CD4-positive, alpha-beta memory T cell (primary cell): ENCODE data around the gene TTLL11. TPM values are rescaled to one million over a fixed set of nuclear protein-coding genes. Genes with fewer than 3 reads are reported as not detected.

Experiments
- CTCF ChIA-PET: fragments of 350-600 bp; sonication (Branson Sonifier 250); formaldehyde crosslinking; loops from one replicate; lab custom pipeline; 2021; ENCODE audit warnings: inconsistent platforms; ENCODE audit not compliant: partially characterized antibody; lab: Charles Lee
- POLR2A ChIA-PET: fragments of 350-600 bp; sonication (Branson Sonifier 250); formaldehyde crosslinking; loops from one replicate; lab custom pipeline; 2021; ENCODE audit not compliant: partially characterized antibody; lab: Charles Lee
- DNase-seq, 5 donors: peaks; one replicate each; pipeline versions ENCODE4 v3.0.0 to v3.0.0-alpha.2; 2020 to 2022; ENCODE audit warnings: mixed read lengths in 1 of 5
- H3K27ac ChIP-seq: one replicate; pipeline ENCODE4 v1.7.0; 2013; ENCODE audit warnings: low read depth, low read length
- H3K27me3 ChIP-seq: 2 replicates; pipeline ENCODE4 v1.7.0; 2013; ENCODE audit warnings: mild to moderate bottlenecking, low read length, moderate library complexity; ENCODE audit not compliant: insufficient read depth
- H3K36me3 ChIP-seq: 2 replicates; pipeline ENCODE4 v1.7.0; 2013; ENCODE audit warnings: mild to moderate bottlenecking, low read length, moderate library complexity; ENCODE audit not compliant: insufficient read depth
- H3K4me1 ChIP-seq: 2 replicates; pipeline ENCODE4 v1.7.0; 2013; ENCODE audit warnings: mild to moderate bottlenecking, low read length, moderate library complexity; ENCODE audit not compliant: insufficient read depth
- H3K4me3 ChIP-seq, 2 donors: one replicate each; pipeline ENCODE4 v1.7.0; 2013; ENCODE audit warnings: low read length in 2 of 2, mild to moderate bottlenecking in 1 of 2
- H3K9me3 ChIP-seq, 2 donors: one replicate each; pipeline ENCODE4 v1.7.0; 2013; ENCODE audit warnings: low read length in 2 of 2, control low read depth in 1 of 2; ENCODE audit not compliant: control insufficient read depth in 1 of 2
- H3K27ac Mint-ChIP-seq, 7 donors: one replicate each; pipeline ENCODE4 v1.8.0; 2020 to 2021; ENCODE audit warnings: mixed read lengths in 7 of 7, mild to moderate bottlenecking in 6 of 7, inconsistent platforms in 3 of 7, moderate library complexity in 3 of 7
- H3K27me3 Mint-ChIP-seq, 2 donors: one replicate each; pipeline ENCODE4 v1.8.0; 2020 to 2021; ENCODE audit warnings: mixed read lengths in 2 of 2
- H3K36me3 Mint-ChIP-seq, 2 donors: one replicate each; pipeline ENCODE4 v1.8.0; 2020 to 2021; ENCODE audit warnings: mixed read lengths in 2 of 2, inconsistent platforms in 1 of 2, mild to moderate bottlenecking in 1 of 2
- H3K4me1 Mint-ChIP-seq, 4 donors: one replicate each; pipeline ENCODE4 v1.8.0; 2020 to 2021; ENCODE audit warnings: mixed read lengths in 4 of 4, mild to moderate bottlenecking in 1 of 4
- H3K4me3 Mint-ChIP-seq, 8 donors: one replicate each; pipeline ENCODE4 v1.8.0; 2020 to 2021; ENCODE audit warnings: mixed read lengths in 8 of 8, mild to moderate bottlenecking in 7 of 8, moderate library complexity in 6 of 8, inconsistent platforms in 3 of 8
- H3K9me3 Mint-ChIP-seq, 8 donors: one replicate each; pipeline ENCODE4 v1.8.0; 2020 to 2021; ENCODE audit warnings: mixed read lengths in 8 of 8, mild to moderate bottlenecking in 5 of 8, inconsistent platforms in 3 of 8, moderate library complexity in 1 of 8
- intact Hi-C: fragments of 100-400 bp; cut with micrococcal nuclease; formaldehyde crosslinking; loops from one replicate; pipeline ENCODE4 v1.15.1; 2023
- polyA plus RNA-seq, 2 donors: library from polyadenylated mRNA; unstranded; fragments of 300-500 nt; fragmentation: Illumina TruSeq; gene quantifications; one replicate each; pipeline ENCODE4 v1.2.3, GENCODE V29; 2021
- total RNA-seq, 2 experiments: library from RNA; stranded (reverse); gene quantifications; one replicate each; pipeline ENCODE4 v1.2.3, GENCODE V29; 2021

TTLL11 gene
- total and polyA plus RNA-seq, 4 experiments from 2014 or later: 2.7 to 7.8 (median 3.1) TPM

- no peaks in the 10 kb centered on the region for H3K36me3 ChIP-seq
- no peak overlapping the region for H3K27ac ChIP-seq
- Mint-ChIP-seq H3K36me3 (no peaks in the 10 kb centered on the region), H3K4me3 (no peak overlapping the region), H3K27ac (peak overlapping the region in 1 of 7 donors; percentile 1), H3K4me1 (peaks cover 0 to 5% (median 2%) of the 10 kb centered on the region in 4 donors), H3K27me3 (peaks cover 15 to 21% of the 10 kb centered on the region in 2 donors), H3K9me3 (peaks cover 0 to 2% (median 0%) of the 10 kb centered on the region in 8 donors)
- ChIA-PET CTCF (no interaction called here), POLR2A (no interaction called here)
- H3K9me3 ChIP-seq: no peaks in the 10 kb centered on the region
- H3K4me1 ChIP-seq: no peaks in the 10 kb centered on the region
- H3K27me3 ChIP-seq: no peaks in the 10 kb centered on the region
- intact Hi-C loops: no loop called here
- no peak overlapping the region for H3K4me3 ChIP-seq
- DNase-seq: no peak
Measured at GRCh38 chr9:121786543-121786948, 306.6 kb downstream of the TTLL11 start.

GRCh38 chr9:121785673-121786542, 307.2 kb downstream of the TTLL11 start:
- H3K4me1 ChIP-seq: no peaks in the 10 kb centered on the region
- Mint-ChIP-seq H3K27me3 (peaks cover 17 to 20% of the 10 kb centered on the region in 2 donors), H3K9me3 (peaks cover 0 to 2% (median 0%) of the 10 kb centered on the region in 8 donors), H3K4me3 (no peak overlapping the region), H3K27ac (no peak overlapping the region), H3K4me1 (peaks cover 0 to 5% (median 2%) of the 10 kb centered on the region in 4 donors), H3K36me3 (no peaks in the 10 kb centered on the region)
- no peaks in the 10 kb centered on the region for H3K9me3 ChIP-seq
- no peaks in the 10 kb centered on the region for H3K27me3 ChIP-seq
- H3K36me3 ChIP-seq: no peaks in the 10 kb centered on the region
- DNase-seq: no peak
- CTCF ChIA-PET: no interaction called here
- intact Hi-C loops: no loop called here
- no peak overlapping the region for H3K27ac ChIP-seq
- POLR2A ChIA-PET: no interaction called here
- H3K4me3 ChIP-seq: no peak overlapping the region

GRCh38 chr9:121784731-121785411, 308.2 kb downstream of the TTLL11 start:
- Histone ChIP-seq H3K27me3 (no peaks in the 10 kb centered on the region), H3K9me3 (no peaks in the 10 kb centered on the region), H3K27ac (no peak overlapping the region), H3K36me3 (no peaks in the 10 kb centered on the region), H3K4me3 (no peak overlapping the region), H3K4me1 (no peaks in the 10 kb centered on the region)
- peaks cover 0 to 5% (median 2%) of the 10 kb centered on the region in 4 donors for H3K4me1 Mint-ChIP-seq
- ChIA-PET POLR2A (no interaction called here), CTCF (no interaction called here)
- H3K27me3 Mint-ChIP-seq: peaks cover 19 to 22% of the 10 kb centered on the region in 2 donors
- H3K4me3 Mint-ChIP-seq: peak overlapping the region in 1 of 8 donors; percentile 32
- H3K27ac Mint-ChIP-seq: no peak overlapping the region
- intact Hi-C loops: no loop called here
- H3K9me3 Mint-ChIP-seq: peaks cover 0 to 3% (median 0%) of the 10 kb centered on the region in 8 donors
- H3K36me3 Mint-ChIP-seq: no peaks in the 10 kb centered on the region
- DNase-seq: no peak

- Histone ChIP-seq H3K4me3 (no peak overlapping the region), H3K27ac (no peak overlapping the region), H3K27me3 (no peaks in the 10 kb centered on the region), H3K4me1 (no peaks in the 10 kb centered on the region), H3K36me3 (no peaks in the 10 kb centered on the region), H3K9me3 (no peaks in the 10 kb centered on the region)
- DNase-seq: no peak
- Mint-ChIP-seq H3K4me3 (no peak overlapping the region), H3K4me1 (peaks cover 0 to 5% (median 2%) of the 10 kb centered on the region in 4 donors), H3K27me3 (peaks cover 17% of the 10 kb centered on the region in 2 donors), H3K27ac (no peak overlapping the region), H3K36me3 (no peaks in the 10 kb centered on the region), H3K9me3 (peaks cover 0 to 7% (median 2%) of the 10 kb centered on the region in 8 donors)
- POLR2A ChIA-PET: no interaction called here
- CTCF ChIA-PET: no interaction called here
- intact Hi-C loops: no loop called here
Measured at GRCh38 chr9:121783521-121784507, 309.3 kb downstream of the TTLL11 start.

GRCh38 chr9:121783111-121783510, 310.0 kb downstream of the TTLL11 start:
- H3K27ac Mint-ChIP-seq: no peak overlapping the region

GRCh38 chr9:121782514-121783110, 310.5 kb downstream of the TTLL11 start:
- Mint-ChIP-seq H3K27ac (no peak overlapping the region), H3K27me3 (peaks cover 14 to 17% of the 10 kb centered on the region in 2 donors), H3K9me3 (peaks cover 0 to 8% (median 2%) of the 10 kb centered on the region in 8 donors), H3K4me1 (peaks cover 0 to 5% (median 2%) of the 10 kb centered on the region in 4 donors), H3K36me3 (no peaks in the 10 kb centered on the region), H3K4me3 (no peak overlapping the region)
- DNase-seq: no peak
- Histone ChIP-seq H3K4me3 (no peak overlapping the region), H3K36me3 (no peaks in the 10 kb centered on the region), H3K27ac (no peak overlapping the region), H3K4me1 (no peaks in the 10 kb centered on the region), H3K27me3 (no peaks in the 10 kb centered on the region), H3K9me3 (no peaks in the 10 kb centered on the region)
- intact Hi-C loops: no loop called here
- ChIA-PET POLR2A (no interaction called here), CTCF (no interaction called here)

More at GRCh38 chr9:121783111-121783510, 310.0 kb downstream of the TTLL11 start:
- no peak overlapping the region for H3K4me3 Mint-ChIP-seq
- no peak overlapping the region for H3K4me3 ChIP-seq
- peaks cover 0 to 5% (median 2%) of the 10 kb centered on the region in 4 donors for H3K4me1 Mint-ChIP-seq
- DNase-seq: no peak
- intact Hi-C loops: no loop called here
- ChIA-PET POLR2A (no interaction called here), CTCF (no interaction called here)
- H3K9me3 Mint-ChIP-seq: peaks cover 0 to 8% (median 2%) of the 10 kb centered on the region in 8 donors
- H3K27me3 ChIP-seq: no peaks in the 10 kb centered on the region
- no peaks in the 10 kb centered on the region for H3K4me1 ChIP-seq
- H3K9me3 ChIP-seq: no peaks in the 10 kb centered on the region
- no peaks in the 10 kb centered on the region for H3K36me3 ChIP-seq
- no peak overlapping the region for H3K27ac ChIP-seq
- H3K27me3 Mint-ChIP-seq: peaks cover 15 to 17% of the 10 kb centered on the region in 2 donors
- no peaks in the 10 kb centered on the region for H3K36me3 Mint-ChIP-seq
